ENCODE results near the gene EGLN1. TPM values are rescaled to one million over a fixed set of nuclear protein-coding genes. Genes with fewer than 3 reads are reported as not detected.

Gene EGLN1
- total RNA-seq, 1 donor from 2014 or later = 71.6 TPM

GRCh38 chr1:231334079-231334666 is 87.9 kb downstream of the EGLN1 start:
- no peak for DNase-seq (ENCODE audit: low read depth in 2 of 2)

- no peak for DNase-seq (ENCODE audit: low read depth in 2 of 2)
These were observed 89.3 kb downstream of the EGLN1 start for GRCh38 chr1:231332761-231333160.

DNA sequence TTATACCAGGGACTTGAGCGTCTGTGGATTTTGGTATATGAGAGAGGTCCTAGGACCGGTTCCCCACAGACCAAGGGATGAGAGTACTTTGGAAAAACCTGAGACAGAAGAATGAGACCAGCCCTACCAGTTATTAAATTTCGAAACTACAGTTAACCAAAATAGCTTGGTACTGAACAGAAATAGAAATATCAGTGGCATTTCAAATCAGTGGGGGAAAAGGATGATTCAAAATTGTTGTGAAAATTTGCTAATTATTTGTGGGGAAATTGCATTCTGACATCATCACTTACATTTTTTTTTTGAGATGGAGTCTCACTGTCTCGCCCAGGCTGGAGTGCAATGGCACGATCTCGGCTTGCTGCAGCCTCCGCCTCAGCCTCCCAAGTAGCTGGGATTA is 92.6 kb downstream of the EGLN1 start:
- DNase-seq (ENCODE audit: low read depth in 2 of 2) = no peak

- DNase-seq (ENCODE audit: low read depth in 2 of 2) = no peak
These were observed 94.5 kb downstream of the EGLN1 start for GRCh38 chr1:231327617-231328016.

- no peak for DNase-seq (ENCODE audit: low read depth in 2 of 2)
These were observed 95.8 kb downstream of the EGLN1 start for GRCh38 chr1:231326248-231326647.

- no peak for DNase-seq (ENCODE audit: low read depth in 2 of 2)
These were observed 97.4 kb downstream of the EGLN1 start for GRCh38 chr1:231324660-231325059.

GRCh38 chr1:231322880-231323530 is 99.1 kb downstream of the EGLN1 start:
- no peak for DNase-seq (ENCODE audit: low read depth in 2 of 2)

- no peak for DNase-seq (ENCODE audit: low read depth in 2 of 2)
These were observed 103.0 kb downstream of the EGLN1 start for GRCh38 chr1:231319080-231319479.

- no peak for DNase-seq (ENCODE audit: low read depth in 2 of 2)
These were observed 103.5 kb downstream of the EGLN1 start for GRCh38 chr1:231318568-231318967.

- DNase-seq (ENCODE audit: low read depth in 2 of 2) = no peak
These were observed 104.1 kb downstream of the EGLN1 start for GRCh38 chr1:231318015-231318355.

DNA sequence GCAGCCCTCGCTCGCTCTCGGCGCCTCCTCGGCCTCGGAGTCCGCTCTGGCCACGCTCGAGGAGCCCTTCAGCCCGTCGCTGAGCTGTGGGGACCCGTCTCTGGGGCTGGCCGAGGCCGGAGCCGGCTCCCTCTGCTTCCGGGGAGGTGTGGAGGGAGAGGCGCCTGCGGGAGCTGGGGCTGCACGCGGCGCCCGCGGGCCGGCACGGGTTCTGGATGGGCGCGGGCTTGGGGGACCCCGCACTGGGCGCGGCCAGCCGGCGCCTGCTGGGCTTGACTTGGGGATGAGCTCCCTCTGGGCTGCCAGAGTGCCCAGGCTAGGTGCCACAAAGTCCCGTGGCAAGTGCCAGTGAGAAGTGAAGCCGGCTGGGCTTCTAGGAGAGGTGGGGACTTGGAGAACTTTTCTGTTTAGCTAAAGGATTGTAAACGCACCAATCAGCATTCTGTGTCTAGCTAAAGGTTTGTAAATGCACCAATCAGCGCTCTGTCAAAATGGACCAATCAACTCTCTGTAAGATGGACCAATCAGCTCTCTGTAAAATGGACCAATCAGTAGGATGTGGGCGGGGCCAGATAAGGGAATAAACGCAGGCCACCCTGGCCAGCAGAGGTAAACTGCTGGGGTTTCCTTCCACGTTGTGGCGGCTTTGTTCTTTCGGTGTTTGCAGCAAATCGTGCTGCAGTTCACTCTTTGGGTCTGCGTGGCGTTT is 104.6 kb downstream of the EGLN1 start:
- no peak for DNase-seq (ENCODE audit: low read depth in 2 of 2)

DNA sequence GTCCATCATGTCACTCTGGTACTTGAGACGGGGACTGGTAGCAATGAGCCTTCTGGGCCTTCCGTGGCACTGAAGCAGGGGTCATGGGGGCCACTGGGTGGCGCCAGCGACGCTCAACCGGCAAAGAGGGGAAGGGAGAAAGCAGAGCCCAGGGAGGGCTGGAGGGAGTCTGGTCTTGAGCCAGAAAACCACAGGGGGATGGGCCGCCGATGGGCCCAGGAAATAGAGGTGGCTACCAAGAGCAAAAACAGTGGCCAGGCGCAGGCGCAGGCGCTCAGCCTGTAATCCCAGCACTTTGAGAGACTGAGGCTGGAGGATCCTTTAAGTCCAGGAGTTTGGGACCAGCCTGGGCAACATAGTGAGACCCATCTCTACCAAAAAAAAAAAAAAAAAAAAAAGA is 106.2 kb downstream of the EGLN1 start:
- DNase-seq (ENCODE audit: low read depth in 2 of 2) = peak; percentile 56

Other genes with a start within 250 kb of the EGLN1 start
- 37.7 and 40.1 TPM in 2 replicates for gene GNPAT, start 181.1 kb downstream of the EGLN1 start, total RNA-seq
- gene EXOC8, start 84.4 kb downstream of the EGLN1 start, total RNA-seq = 13.1 and 24.6 TPM in 2 replicates
- gene SPRTN, start 84.0 kb downstream of the EGLN1 start, total RNA-seq = 10.0 and 14.9 TPM in 2 replicates
- gene TSNAX, start 106.4 kb upstream of the EGLN1 start, total RNA-seq = 22.9 and 24.0 TPM in 2 replicates
- 3.0 and 4.1 TPM in 2 replicates for gene DISC1, start 204.5 kb upstream of the EGLN1 start, total RNA-seq